ELF-1 (cell line): ENCODE measurements around the gene ALPL.
"Not testable (repeated sequence)": the region's sequence is repeated elsewhere in the genome, so short reads cannot be mapped to it uniquely, and the experiment has no call there.

Source experiments
- DNase-seq: peaks from one replicate; pipeline ENCODE4 v3.0.0-alpha.2; 2016; ENCODE audit warnings: low read depth, low spot score

ALPL gene

DNA sequence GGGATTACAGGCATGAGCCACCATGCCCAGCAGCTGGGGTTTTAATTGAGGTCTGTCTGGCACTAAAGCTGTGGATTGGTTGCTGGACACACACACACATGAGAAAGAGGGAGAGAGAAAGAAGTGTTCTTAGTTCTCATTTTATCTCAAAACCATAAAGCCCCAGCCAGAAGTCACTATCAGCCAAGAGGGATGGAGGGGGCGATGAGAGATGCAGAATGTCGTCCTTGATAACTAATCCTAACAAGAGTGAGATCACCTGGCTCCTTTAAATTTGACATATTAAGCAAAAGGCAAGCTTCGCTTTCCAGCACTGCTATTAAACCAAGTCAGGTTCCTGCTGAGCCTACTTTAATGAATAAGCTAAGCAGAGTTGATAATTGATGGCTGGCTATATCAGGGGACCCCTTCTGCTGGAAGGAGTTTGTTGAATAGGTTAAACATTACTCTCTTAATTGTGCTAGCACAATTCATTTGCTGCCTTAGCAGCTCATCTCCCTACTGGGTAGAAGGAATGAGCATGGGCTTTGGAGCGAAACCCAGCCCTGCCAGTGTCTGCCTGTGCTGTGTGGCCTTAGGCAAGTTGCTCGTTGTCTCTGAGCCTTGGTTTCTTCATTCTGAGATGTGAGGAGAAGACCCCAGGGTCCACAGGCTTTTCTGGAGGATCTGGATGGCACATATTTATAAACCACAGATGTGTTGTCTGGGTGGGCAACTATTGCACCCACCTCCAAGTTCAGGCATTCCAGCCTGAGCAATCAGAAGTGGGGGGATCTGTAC lies 50.8 kb downstream of the ALPL start:
- no peak for DNase-seq

GRCh38 chr1:21560916-21561638 lies 51.9 kb downstream of the ALPL start:
- no peak for DNase-seq

- DNase-seq, result no peak
These were observed 53.7 kb downstream of the ALPL start for GRCh38 chr1:21562896-21563295.

DNA sequence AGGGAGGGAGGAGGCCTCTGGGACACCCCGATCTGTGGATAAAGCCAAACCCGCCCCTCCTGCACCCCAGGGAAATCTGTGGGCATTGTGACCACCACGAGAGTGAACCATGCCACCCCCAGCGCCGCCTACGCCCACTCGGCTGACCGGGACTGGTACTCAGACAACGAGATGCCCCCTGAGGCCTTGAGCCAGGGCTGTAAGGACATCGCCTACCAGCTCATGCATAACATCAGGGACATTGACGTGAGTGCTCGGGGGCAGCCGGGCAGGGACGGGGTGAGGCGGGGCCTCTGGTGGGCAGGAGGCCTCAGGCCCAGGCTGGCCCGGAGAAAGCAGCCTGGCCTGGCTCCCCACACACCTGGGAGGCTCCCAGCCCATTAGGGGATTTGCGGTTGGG lies 54.7 kb downstream of the ALPL start:
- DNase-seq, result no peak

DNA sequence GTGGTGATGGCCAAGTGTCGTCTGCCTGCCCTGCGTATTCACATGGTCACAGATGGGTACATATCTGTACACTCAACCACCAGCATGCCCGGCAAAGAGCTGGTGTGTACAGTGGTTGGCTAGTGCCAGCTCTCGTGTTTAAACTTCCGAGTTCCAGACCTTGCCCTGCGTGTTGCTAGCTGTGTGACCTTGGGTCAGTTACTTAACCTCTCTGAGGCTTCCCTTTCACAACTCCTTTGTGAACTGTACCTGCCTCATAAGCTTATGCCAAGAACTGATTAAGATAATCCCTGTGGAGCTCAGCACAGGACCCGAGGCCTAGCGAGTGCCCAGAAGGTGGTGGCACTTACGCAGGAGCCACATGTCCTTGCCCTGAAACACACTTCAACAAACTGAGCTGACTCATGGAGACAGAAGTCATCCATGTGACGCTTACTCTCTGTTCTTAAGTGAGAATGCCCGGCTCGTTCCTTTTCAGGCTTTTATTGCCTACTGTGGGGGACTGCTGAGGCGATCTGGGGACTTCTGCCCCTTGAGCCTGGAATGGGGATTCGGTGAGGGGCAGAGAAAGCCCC lies 55.4 kb downstream of the ALPL start:
- DNase-seq, result no peak

- DNase-seq, result no peak
These were observed 56.1 kb downstream of the ALPL start for GRCh38 chr1:21565285-21565684.

DNA sequence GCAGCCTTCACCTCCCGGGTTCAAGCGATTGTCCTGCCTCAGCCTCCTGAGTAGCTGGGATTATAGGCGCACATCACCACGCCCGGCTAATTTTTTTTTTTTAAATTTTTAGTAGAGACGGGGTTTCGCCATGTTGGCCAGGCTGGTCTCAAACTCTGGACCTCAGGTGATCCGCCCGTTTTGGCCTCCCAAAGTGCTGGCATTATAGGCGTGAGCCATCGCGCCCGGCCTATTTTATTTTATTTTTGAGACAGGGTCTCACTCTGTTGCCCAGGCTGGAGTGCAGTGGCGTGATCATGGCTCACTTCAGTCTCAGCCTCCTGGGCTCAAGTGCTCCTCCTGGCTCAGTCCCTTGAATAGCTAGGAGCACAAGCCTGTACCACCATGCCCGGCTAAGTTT lies 57.1 kb downstream of the ALPL start:
- not testable (repeated sequence) for DNase-seq

DNA sequence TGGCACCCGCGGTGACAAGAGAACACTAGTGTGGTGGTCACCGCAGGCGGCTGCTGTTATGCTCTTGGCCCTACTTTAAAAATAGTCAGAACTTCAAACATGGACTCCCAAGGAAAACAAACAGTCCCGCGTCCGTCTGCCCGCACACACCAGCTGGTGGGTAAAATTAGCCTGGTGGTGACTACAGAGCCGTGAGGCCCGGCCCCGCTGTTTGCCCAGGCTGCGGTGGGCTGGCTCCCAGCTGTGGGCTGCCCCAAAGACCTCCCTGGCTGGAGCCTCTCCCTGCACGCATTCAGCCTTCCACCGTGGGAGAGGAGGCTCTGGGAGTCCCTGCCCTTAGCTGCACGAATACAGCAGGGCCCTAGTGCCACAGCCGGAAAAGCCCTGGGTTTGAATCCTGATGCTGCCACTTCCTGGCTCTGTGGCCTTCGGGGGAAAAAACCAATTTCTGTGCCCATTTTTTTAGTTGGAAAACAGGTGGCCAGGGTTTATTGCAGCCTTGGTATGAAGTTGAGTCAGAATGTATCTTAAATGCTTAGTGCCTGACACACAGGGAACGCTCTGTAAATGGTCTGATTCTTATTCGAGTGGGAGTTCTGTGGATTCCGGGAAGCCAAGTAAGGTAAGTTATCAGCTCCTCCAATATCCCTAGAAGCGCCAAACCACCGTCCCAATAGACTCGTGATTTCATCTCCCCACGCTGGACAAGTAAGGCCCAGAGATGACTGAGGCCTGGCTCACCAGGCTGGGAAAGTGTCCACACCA lies 58.2 kb downstream of the ALPL start:
- DNase-seq, result no peak

DNA sequence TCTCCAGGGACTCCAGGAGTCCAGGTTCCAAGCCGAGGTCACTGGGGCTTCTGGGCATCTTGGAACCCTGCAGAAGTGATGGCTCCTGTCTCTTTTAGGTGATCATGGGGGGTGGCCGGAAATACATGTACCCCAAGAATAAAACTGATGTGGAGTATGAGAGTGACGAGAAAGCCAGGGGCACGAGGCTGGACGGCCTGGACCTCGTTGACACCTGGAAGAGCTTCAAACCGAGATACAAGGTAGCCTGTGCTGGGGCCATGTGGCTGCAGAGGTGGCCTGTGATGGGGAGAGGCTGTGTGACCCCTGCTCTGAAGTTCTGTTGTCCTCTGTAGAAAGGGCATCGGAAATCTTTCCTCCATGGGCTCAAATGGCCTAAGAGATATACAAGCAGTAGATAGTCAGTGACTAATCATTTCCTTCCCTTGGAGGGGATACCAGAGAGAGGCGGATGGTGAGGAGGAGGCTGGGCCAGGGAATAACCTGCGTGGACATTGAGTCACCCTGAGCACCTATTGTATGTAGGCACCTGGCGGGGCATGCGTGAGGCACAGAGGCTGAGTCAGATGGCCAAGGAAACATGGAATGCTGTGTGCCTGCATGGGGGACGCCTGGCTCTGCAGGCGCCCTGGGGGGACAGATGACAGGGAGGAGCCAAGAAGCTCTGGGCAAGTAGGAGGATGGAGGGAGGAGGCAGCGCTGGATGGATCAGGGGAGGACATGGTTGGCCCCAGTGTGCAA lies 59.0 kb downstream of the ALPL start:
- peak; percentile 79 for DNase-seq

- peak; percentile 60 for DNase-seq
These were observed 59.7 kb downstream of the ALPL start for GRCh38 chr1:21568809-21569385.

DNA sequence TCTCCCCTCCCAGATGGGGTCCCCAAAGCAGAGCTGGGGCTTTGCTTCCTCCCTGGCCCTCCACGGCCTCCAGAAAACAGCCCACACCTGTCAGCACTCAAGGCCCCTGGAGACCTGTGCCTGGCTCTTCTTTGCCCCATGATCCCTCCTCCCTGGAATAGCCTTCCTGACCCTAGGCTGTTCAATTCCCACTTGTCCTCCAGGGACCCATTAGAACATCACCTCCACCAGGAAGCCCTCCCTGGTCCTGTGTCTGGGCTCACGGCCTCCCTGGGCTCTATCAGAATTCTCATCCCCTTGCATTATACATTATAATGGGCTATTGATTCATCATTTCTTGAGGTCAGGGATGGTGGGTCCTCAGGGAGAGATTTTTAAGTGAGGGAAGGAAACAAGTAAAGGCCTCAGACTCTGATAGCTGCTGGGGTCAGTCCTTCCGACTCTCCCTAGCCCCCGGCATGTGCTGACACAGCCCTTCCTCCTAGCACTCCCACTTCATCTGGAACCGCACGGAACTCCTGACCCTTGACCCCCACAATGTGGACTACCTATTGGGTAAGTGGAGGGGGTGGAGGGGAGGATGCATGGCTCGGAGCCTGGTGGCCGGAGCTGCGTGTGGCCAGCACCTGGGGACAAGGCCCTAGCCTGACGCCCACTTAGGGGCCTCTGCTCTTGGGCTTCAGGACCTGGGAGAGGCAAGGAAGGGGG lies 60.8 kb downstream of the ALPL start:
- DNase-seq, result no peak

DNA sequence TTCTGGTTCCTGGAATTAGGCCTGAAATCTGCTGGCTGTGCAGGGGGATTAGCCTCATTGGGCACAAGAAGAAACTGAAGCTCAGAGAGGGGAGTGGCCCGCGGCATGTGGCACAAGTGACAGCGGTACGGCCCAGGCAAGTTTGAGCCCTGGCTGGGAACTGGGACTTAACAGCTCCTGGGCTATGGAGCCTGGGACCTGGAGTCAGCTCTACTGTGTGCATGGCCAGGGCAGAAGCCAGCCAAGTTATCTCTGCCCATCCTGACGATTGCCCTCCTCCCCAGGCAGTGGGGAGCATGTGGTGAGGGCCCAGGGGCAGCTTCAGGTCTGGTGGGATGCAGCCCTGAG lies 61.3 kb downstream of the ALPL start:
- no peak for DNase-seq

DNA sequence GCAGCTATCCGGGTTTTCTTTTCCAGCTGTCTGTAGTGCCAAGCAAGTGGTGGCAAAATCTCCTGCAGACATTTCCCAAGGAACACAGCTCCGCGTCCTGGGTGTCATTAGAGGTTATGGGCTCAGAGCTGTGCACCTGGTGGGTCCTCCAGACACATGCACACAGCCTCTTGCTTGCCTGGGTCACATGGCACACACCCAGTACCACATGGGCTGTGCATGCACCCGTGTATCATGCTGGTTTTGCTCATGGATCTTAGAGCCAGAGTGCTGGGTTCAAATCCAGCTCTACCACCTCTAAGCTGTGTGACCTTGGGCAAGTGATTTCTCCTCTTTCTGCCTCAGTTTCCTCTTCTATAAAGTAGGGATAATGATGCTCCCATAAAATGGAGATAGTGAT lies 61.7 kb downstream of the ALPL start:
- no peak for DNase-seq

- no peak for DNase-seq
These were observed 63.0 kb downstream of the ALPL start for GRCh38 chr1:21572221-21572620.

DNA sequence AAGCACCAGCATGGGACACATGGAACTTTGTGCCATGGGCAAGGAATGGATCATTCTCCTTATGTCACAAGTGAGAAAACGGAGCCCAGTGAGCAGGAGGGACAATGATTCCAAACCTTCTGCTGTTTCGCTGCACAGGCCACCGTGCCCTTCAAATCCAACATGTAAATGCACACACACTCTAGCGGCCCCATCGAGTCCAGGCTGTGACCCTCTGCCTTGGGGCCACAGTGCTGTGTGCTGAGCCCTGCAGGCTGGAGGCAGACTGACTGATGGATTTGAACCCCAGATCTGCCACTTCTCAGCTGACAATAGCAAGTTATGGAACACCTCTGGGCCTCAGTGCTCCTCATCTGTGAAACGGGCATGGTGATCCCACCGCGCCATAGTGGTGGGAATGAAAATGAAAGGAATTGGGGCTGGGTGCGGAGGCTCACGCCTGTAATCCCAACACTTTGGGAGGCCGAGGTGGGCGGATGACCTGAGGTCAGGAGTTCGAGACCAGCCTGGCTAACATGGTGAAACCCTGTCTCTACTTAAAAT lies 63.6 kb downstream of the ALPL start:
- no peak for DNase-seq

DNA sequence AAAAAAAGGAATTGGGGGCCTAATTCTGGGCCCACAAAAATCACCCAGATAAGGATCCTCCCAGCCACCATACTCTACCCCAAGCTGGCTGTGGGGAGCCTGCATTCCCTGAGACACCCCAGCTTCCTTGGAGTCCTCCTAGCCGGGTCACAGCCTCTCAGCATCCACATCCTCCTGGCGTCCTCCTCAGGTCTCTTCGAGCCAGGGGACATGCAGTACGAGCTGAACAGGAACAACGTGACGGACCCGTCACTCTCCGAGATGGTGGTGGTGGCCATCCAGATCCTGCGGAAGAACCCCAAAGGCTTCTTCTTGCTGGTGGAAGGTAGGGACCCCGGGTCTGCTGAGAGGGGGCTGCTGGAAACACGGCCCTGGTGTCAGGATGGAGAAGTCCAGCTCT lies 64.3 kb downstream of the ALPL start:
- no peak for DNase-seq

- DNase-seq, result peak; percentile 89
These were observed 64.8 kb downstream of the ALPL start for GRCh38 chr1:21573971-21574465.

DNA sequence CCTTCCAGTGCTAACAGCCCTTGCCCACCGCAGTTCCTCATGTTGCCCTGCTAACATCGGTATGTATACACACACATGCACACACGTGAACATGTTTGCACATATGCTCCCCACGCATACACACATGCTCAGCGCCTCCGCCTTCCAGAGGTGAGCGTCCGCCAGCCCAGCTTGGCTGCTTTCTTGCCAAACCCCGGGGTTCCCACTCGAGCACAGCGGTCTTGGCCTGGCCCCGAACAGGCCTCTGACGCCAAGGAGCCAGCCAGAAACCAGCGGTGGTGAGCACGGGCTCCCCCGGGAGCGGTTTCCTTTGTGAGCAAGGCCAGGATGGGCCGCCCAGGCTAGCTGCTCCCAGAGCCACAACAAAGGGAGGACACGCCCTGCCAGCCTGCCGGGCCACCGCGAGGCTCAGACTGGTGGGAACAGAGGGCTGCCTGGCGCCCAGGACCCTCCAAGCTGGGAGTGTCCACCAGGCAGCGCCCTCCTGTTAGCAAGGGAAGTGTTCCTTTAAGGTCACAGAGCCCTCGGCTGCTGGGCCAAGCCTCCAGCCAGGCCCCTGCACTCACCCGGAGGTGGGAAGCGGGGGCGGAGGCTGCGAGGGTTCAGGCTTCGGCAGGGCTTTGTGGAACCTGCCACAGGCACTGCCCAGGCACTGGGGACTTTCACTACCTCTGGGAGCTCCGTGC lies 65.4 kb downstream of the ALPL start:
- peak; percentile 90 for DNase-seq

- DNase-seq, result no peak
These were observed 66.2 kb downstream of the ALPL start for GRCh38 chr1:21575351-21575942.
